Measurements from ENCODE around the gene DDX25.
A peak's percentile ranks its signal among the peaks of the same experiment; 100 is the strongest.
"Not testable (repeated sequence)": the region's sequence is repeated elsewhere in the genome, so short reads cannot be mapped to it uniquely, and the experiment has no call there.

DDX25 gene

GRCh38 chr11:125903711-125904659, at the start of gene DDX25:
Gene DDX25 (plus strand): TSS chr11:125904508. CDS start chr11:125904518, 10 bp downstream.
- DNase-seq (ENCODE audit: low read depth): no peak
- TF ChIP-seq, protein P1, sequence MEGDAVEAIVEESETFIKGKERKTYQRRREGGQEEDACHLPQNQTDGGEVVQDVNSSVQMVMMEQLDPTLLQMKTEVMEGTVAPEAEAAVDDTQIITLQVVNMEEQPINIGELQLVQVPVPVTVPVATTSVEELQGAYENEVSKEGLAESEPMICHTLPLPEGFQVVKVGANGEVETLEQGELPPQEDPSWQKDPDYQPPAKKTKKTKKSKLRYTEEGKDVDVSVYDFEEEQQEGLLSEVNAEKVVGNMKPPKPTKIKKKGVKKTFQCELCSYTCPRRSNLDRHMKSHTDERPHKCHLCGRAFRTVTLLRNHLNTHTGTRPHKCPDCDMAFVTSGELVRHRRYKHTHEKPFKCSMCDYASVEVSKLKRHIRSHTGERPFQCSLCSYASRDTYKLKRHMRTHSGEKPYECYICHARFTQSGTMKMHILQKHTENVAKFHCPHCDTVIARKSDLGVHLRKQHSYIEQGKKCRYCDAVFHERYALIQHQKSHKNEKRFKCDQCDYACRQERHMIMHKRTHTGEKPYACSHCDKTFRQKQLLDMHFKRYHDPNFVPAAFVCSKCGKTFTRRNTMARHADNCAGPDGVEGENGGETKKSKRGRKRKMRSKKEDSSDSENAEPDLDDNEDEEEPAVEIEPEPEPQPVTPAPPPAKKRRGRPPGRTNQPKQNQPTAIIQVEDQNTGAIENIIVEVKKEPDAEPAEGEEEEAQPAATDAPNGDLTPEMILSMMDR (conservative IDR thresholded peaks at IDR 0.05; ENCODE audit: control insufficient read depth, insufficient read depth, low read depth, low read length): no peak
- peak within 1 kb of the TSS; percentile 77 for H3K4me3 ChIP-seq (ENCODE audit: control insufficient read depth, low read depth, low read length)

- DNase-seq (ENCODE audit: low read depth); H3K4me3 ChIP-seq (ENCODE audit: control insufficient read depth, low read depth, low read length): not testable (repeated sequence)
These were observed 46.6 kb upstream of the DDX25 start for GRCh38 chr11:125857670-125858069.

GRCh38 chr11:125862786-125863185, 41.5 kb upstream of the DDX25 start:
- H3K4me3 ChIP-seq (ENCODE audit: control insufficient read depth, low read depth, low read length); DNase-seq (ENCODE audit: low read depth): not testable (repeated sequence)

- not testable (repeated sequence) for H3K4me3 ChIP-seq (ENCODE audit: control insufficient read depth, low read depth, low read length); DNase-seq (ENCODE audit: low read depth)
These were observed 39.0 kb upstream of the DDX25 start for GRCh38 chr11:125865354-125865753.

GRCh38 chr11:125869521-125869920, 34.8 kb upstream of the DDX25 start:
- TF ChIP-seq, protein P1 (conservative IDR thresholded peaks at IDR 0.05; ENCODE audit: control insufficient read depth, insufficient read depth, low read depth, low read length): no peak
- DNase-seq (ENCODE audit: low read depth): no peak
- H3K4me3 ChIP-seq (ENCODE audit: control insufficient read depth, low read depth, low read length): no peak overlapping the region

DNA sequence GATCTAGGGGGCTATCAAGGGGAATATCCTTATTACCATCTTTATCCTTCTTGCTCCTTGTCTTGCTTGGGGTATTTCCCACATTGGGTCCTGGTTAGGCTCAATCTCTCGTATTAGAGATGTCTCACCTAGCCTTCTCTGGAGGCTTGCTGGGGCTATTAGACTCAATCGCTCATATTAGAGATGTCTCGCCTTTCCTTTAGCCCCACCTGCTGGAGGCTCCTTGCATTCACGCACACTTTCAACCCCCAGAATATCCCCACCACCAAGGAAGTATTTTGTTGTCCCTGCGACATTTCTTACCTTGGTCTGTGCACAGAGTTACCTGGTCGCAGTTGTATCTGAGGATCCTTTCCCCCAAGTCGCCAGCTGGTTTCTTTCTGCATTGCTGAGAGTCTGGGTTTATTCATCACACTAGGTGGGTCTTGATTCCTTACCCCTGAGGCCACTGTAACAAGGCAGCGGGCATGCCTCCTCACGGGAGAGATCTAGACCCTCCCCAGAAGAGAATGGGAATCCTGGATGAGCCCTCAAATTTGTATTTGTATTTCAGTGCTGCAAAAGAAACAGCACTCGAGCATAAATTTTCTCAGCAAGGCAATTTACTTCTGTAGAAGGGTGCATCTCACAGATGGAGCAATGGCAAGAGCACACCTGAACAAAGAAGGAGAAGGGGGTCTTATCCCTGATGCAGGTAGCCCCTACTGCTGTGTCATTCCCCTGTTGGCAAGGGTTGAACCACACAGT, 32.7 kb upstream of the DDX25 start:
- TF ChIP-seq, protein P1 (conservative IDR thresholded peaks at IDR 0.05; ENCODE audit: control insufficient read depth, insufficient read depth, low read depth, low read length): peak; percentile 61
- H3K4me3 ChIP-seq (ENCODE audit: control insufficient read depth, low read depth, low read length): no peak overlapping the region
- peak; percentile 42 for DNase-seq (ENCODE audit: low read depth)

GRCh38 chr11:125872138-125872491, 32.2 kb upstream of the DDX25 start:
- DNase-seq (ENCODE audit: low read depth): no peak
- TF ChIP-seq, protein P1 (conservative IDR thresholded peaks at IDR 0.05; ENCODE audit: control insufficient read depth, insufficient read depth, low read depth, low read length): no peak
- H3K4me3 ChIP-seq (ENCODE audit: control insufficient read depth, low read depth, low read length): no peak overlapping the region

GRCh38 chr11:125873881-125874555, 30.3 kb upstream of the DDX25 start:
- H3K4me3 ChIP-seq (ENCODE audit: control insufficient read depth, low read depth, low read length): peak overlapping the region; percentile 16
- TF ChIP-seq, protein P1 (conservative IDR thresholded peaks at IDR 0.05; ENCODE audit: control insufficient read depth, insufficient read depth, low read depth, low read length): no peak
- DNase-seq (ENCODE audit: low read depth): no peak

Measured in fibroblast of mammary gland (primary cell).